Stimulated activated CD8-positive, alpha-beta memory T cell treated with anti-CD3 and anti-CD28 coated beads, Interleukin-15, amount 100 ng/mL, for 24 hours (primary cell): ENCODE measurements around the gene DUOX1.

Experiments
- DNase-seq: peaks from one replicate; pipeline ENCODE4 v3.0.0-alpha.2; 2020; ENCODE audit warnings: low read depth

DUOX1 gene

DNA sequence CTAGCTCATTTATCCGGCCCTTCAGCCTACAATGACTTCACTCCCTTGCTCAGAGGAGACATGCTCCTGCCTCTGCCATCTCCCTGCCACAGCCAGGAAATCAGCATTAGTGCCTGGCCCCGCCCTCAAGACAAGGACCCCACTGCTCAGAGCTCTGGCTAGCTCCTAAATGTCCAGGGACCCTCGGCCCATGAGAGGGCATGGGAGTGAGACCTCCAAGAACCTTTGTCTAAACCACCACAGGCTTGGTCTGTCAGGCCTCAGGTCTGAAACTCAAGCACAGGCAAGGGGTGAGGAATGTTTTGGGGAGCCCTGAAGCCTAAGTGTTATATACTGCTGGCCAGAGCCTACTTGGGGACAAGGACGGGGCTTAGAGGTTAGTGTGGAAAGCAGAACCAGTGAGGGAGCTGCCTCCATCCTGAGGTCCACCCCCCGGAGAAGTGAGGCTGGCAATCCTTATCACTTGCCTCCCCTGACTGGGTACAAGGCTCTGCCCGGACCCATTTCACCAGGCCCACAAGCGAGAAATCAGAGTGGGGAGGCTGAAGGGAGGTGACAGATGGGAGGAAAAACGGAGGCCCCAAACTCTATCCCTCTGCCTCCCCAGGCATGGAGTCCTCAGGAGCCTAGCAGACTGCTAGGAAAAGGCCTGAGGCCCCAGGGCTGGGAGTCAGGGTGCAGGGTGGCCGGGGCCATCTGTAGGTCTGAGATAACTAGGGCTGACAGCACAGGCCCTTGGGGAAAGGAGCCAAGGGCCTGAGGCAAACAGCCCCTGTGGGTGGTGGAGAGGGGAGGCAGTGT is 39.2 kb downstream of the DUOX1 start:
- no peak for DNase-seq

DNA sequence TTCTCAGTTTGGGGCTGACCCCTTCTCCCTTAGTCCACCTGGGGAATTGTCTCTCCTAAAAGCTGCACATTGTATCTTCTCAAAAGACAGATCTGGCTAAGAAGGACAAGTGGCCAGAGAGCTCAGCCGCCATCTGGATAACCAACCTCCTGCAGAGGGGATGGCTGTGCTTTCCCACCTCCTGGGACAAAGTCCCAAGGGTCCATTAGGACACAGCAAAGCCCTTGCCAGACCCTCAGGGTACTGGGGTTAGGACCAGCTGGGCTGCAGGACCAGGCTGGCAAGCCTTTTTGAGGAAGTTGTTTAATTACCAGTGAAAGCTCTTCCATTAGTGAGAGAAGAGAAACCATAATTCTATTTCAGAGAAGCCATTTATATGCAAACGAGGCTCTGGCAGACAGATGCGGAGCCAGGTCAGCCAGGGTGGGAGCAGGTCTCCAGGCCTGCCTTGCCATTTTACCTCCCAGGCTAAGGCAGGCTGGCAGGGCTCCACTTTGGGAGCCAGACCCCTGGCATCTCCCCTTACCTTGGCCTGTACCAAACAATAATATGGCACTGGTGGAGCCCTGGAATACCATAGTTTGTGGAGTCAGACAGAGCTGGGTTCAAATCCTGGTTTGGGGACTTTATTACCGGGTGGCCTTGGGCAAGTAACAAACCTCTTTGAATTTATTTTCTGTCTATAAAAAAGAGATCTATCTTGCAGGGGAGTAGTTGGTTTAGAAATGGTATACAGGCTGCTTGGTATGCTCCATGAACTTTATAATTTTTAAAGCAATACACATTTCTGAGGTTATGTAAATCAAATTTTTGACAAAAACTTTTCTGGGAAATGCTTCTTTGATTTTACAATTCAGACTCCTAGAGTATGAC is 40.0 kb downstream of the DUOX1 start:
- no peak for DNase-seq

DNA sequence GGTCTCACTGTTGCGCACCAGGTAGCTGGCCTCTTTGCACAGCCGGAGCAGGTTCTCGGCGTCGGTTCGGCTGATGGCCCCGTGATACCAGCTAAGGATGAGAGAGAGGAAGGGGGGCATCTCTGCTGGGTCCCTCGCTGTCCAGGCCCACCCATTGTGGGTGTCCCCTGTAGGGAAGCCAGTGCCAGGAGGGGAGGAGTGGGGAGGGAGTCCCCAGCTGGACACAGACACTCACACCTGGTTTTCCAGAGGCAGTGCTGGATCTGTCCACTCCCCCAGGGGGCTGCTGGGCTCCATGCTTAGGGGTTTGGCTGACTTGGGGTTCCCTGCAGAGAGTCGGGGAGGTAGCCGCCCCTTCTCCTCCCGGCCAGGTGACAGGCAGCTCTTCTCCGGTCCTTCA is 42.1 kb downstream of the DUOX1 start:
- no peak for DNase-seq

DNA sequence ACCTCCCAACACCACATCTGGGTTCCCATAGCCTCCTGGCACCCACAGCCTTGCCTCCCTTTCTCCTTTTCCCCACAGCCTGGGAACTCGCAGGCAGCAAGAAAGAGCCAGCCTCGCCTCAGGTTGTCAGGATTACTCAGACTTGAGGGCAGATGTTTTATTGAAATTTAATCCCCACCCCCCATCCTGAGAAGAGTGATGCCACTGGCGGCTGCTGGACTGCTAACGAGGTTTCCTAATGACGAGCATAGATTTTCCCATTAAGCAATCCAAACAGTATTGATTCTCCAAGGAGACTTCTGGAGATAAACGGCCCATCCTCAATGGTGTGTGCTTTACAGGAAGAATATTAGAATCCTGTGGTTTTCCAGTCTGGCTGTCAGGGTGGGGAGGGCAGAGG is 44.3 kb downstream of the DUOX1 start:
- DNase-seq, result no peak

DNA sequence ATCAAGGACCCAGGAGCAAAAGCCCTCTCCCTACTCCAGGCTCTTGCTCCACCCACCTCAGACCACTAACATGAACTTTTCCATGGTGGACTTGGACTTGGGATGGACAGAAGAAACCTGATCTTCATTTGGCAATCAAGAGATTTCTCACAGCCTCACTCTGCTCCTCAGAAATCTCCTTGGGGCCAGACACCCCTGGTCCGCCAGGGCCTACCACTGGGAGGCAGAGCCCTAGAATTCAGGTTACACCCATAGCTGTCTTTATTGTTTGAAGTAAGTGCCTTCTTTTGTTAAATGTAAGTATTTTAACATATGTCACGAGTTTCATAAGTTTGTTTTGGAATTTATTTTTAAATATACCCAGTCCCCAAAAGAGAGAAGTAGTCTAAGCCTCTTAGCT is 44.8 kb downstream of the DUOX1 start:
- DNase-seq, result no peak

DNA sequence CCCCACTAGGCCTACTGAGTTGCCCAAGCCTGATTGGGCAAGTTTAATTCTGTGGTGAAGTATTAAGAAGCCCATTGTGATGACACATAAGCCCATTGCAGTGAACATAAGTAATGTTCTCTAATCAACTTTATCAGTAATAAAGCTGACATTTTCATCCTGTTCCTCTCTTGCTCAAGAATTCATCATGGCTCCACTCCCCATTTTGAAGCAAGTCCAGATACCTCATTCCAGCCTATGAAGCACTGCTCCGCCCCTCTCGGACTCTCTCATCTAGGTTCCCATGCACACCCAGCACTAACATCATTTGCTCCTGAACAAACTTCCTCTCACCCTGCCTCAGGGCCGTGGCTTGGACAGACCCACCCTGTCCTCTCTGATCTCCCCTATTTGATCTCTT is 47.5 kb downstream of the DUOX1 start:
- no peak for DNase-seq

DNA sequence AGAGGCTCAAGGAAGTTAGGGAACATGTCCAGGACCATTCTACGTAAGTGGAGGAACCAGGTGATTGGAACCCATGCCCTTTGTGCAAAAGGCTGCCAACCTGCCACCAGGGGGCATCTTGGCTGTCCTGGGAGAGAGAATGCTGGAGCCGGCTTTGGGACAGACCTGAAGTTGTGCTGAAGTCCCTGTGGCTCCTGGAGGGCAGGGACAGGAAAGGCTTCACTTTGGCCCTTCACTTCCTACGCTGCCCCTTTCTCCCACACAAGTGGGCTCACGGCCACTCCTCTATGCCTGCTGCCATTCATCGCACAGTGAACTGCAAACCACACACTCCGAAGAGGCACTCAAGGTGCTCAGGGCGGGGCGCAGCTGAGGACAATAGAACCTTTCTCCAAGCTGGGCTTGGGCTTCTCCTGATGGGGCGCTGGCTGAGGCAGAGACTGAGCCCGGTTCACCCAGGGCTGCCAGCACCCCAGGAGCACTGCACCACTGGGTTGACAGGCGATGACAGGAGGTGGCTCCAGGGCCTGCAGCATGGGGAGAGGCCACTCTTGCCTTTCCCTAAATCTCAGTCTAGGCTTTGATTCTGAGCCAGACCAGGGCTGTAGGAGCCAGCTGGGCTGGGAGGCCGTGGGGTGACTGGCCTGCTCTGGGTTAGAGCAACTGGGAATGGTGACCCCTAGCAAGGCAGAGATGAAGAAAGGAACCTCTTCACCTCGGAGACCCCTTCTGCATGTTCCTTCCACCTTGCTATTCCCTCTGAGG is 49.6 kb downstream of the DUOX1 start:
- no peak for DNase-seq

DNA sequence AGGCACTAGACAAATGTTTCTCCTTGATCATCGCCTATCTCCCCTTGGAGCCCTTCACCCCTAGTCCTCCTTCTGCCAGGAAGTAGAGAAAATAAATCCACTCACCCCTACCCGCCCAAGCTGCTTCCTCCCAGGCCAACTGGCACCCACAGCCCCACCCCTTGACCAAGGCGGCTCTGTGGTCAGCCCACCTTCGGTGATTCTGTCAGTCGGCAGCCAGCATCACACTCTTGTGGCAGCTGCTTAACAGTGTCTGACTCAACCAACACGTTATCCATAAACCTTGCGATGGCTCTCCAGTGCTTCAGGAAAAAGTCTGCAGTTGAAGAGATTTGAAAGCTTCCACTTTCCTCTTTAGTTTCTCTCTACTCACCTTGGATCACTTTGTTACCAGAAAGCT is 50.4 kb downstream of the DUOX1 start:
- DNase-seq, result no peak

DNA sequence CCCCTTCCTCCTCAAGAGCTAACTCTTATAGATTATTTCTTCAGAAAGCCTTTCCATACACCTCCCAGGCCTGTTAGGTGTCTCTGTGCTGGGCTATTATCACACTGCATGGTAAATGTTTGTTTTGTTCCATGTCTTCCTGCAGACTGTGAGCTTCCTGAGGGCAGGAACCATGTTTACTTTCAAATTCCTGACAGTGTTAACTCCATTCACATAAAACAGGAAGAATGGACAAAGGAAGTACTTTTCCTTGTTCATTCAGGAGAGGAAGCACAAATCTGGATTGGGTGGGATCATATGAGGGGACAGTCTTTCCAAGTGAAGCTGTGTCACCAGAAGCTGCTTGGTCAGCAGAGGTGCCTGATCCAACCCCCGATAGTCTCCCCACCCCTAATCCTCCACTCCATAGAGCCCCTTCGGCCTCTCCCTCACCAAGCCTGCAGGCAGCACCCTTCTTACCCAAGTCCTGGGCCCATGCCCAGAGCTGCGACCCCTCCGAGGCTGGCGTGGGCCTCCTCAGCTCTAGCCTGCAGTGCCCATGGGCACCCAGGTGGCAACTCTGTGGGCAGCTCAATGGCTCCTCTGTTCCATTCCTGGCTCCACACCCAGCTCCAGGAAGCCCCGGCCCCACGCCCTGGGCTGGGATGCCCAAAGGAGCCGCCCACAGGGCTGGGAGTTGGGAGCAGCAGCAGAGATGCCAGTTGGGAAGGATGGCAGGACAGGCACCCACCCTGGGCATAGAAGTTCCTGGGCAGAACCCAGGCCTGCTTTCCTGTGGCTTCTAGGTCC is 51.0 kb downstream of the DUOX1 start:
- DNase-seq, result no peak

DNA sequence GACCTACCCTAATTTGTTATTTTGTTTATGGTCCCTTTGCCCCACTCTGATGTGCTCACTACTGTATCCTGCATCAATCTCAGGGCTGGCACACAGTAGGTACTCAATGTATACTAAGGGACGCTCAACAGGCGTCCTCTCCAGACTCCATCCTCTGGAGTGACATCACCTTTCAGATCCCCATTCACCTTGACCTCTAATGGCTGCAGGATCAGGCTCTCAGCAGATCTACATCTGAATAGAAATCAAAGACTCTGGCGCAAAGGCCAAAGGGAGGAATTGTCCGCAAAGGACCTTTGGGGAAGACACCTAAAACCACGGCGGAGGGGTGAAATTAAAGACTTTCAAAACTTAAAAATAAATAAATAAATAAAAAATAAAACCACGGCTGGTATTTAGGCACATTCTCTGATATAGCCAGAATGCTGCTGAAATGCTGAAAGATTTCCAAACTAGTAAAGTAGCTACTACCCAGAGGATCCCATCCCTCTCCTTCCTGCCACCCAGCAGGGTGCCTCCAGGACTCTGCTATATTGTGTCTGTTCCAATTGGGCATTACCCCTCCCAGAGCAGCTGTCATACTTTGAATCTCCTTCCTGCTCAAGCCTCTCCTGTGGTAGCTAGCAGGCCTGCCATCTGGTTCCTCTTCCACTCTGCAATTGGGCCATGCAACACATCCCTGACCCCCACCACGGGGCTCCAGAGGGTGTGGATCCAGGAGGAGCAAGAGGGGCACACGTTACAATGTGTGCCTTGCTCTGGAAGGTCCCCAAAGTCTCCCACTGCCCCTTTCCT is 51.9 kb downstream of the DUOX1 start:
- DNase-seq, result no peak

DNA sequence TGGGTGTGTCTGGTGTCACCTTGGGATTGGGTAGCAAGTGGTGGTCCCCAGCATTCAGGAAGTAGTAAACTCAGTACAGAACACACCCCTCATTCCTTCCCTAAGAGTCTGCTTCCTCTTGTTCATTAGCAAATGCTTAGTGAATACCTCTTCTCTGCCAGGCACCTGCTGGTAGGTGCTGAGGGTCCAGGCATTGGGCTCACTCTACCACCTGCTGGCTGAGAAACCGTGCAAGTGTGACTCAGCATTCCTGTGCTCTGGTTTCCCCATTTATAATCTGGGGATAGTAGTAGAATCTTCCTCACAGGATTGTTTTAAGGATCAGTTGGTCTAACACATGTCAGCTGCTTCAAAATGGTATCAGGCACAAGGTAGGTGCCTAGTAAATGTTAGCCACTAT is 53.2 kb downstream of the DUOX1 start:
- DNase-seq, result no peak

DNA sequence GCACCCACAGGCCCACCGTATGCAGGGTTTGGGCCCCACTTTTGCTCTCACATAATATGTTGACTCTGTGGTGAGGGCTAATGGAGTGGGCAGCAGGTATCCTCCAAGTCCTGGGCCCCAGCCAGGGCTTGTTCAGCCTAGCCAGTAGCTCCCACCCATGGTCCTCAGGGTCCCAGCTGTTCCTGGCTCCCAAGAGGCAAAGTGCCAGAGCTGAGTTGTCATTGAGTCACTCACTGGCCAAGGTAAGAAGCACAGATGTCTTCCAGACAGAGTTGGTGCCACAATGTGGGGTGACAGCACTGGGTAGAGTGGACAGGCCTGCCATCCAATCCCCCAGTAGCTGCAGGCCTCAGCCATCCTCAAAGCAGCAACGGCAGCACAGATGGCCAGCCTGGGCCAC is 53.7 kb downstream of the DUOX1 start:
- no peak for DNase-seq

DNA sequence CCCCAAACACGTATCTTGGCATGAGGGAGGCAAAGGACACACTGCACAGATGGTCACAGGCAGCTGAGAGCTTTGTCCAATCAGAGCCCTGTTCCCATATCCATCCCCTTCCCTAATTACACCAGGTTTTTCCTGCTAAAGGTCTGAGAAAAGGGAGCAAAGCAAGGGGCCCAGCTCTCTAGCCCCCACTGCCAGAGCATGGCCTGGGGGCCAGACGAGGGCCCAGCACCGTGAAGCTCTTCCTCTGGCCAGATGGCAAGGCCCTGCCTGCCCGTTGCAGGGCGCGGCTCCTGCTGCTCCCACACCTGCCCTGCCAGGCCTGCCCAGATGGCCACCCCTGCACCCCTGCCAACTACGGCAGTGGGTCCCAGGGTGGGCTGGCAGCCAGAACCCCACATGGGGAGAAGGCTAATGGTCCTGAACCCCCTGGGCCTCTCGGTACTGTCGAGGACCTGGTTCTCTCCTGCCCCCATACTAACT is 54.8 kb downstream of the DUOX1 start:
- no peak for DNase-seq

DNA sequence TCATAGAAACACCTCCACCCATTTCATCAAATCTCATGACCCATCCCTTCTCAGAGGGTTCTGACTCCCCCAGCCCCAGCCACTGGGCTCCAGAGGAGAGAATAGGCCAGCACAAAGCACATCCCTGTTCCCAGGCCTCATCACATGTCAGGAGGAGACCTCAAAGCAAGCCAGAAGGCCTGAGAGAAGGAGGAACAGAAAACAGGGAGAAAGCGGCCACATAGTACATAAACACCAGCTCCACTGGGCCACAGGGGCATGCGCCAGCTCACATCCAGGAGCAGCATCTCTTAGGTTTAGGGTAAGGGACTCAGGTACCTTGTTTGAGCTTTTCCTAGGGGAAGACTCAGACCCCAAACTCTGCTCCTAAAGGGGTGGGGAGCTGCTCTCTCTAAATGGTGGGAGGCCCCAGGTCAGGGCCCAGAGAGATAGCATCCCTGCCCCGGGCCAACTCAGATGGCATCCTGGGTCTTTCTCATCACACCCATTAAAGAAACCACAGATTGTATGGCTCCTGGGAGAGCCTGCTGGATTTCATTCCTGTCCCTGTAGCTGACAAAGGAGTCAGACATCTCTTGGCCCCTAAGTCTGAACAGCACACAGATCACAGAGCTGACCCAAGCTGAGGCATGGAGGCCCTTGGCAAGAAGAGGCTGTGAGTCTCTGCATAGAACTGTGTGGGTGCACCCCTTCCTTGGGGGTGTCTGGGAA is 55.4 kb downstream of the DUOX1 start:
- DNase-seq, result no peak

DNA sequence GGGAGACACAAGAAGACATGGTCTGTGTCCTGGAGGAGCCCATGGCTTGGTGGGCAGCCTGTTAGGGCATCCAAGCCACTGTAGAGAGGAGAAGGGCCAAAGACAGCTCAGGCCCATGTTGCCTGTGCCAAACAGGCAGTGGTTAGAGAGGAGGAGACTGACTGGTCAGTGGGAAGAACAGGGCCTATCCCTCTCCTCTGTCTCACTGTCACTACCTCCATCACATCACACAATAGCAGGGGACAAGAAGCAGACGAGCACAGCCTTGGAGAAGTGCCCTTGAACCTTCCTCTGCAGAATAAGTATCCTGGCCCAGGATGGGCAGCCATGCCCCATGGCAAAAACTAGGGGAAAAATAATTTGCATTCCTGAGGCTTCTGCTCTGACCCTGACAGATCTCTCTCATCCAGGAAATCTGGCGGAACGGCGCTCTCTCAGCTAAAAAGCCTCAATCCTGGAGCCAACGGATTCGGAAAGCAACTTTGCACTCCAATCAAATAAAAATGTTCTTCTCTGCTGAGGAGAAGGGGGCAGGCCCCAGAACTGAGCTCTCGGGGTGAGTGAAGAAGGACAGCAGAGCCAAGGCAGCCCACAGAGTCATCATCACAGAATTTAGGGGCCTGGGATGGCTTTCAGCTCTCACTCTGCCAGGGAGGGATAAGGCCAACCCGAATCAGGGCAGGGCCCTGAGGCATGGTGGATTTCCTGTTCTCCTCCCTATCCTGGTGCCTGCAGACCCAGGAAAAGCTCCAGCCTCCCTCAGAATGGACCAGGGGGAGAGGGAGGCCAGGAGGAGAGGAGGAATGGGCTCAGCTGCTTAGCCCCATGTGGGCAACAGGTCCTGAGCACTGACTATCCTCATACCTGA is 56.3 kb downstream of the DUOX1 start:
- DNase-seq, result no peak

DNA sequence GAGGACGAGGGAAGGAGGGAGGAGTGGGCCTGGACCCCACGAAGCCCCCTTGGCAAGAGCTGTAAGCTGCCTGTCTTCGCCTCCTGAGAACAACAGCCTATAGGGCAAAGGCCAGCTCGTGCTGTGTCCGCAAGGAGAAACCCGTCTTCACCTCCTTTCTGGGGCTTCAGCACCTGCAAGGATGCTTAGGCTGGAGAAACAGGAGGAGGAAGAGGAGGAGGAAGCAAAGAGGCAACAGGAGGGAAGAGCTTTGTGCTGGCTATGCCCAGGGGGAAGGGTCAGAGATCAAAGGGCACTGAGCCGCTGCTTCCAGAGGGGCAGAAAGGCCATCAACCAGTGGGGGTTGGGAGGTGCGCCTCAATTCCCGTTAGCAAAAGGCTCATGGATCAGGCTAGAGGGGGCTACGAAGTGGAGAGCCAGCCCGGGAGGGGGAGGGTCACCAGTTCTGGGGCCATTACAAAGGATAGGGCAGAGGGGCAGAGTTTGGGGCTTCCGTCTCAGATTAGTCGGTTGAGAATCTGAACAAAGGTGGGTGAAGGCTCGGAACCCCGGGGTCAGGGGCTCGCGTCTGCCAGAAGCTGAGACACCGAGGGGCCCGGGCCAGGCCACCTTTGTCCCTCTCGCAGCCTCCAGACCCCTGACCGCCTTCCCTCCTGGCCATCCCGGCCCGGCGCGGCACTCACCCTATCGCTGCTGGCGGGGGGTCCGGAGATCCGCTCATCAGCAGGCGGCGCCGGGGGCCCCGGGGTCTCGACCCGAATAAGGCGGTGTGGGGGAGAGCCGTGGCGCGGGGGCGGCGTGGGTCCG is 57.2 kb downstream of the DUOX1 start:
- no peak for DNase-seq

DNA sequence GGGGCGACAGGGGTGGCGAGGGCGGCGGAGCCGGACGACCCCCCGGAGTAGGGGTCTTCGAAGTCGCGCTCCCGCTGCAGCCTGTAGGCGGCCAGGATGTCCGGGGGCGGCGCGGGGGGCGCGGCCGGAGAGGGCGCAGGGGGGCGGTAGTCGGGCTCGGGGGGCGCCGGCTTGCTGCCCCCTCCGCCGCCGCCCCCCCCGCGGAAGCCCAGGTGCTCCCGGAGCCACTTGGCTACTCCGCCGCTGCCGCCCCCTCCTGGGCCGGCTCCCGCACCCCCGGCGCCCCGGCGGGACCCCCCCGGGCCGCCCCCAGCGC is 57.7 kb downstream of the DUOX1 start:
- no peak for DNase-seq
